H9 (cell line): ENCODE data around the gene DPH2. TPM values are rescaled to one million over a fixed set of nuclear protein-coding genes. Genes with fewer than 3 reads are reported as not detected.

Experiments used
- DNase-seq: peaks from one replicate; pipeline ENCODE4 v3.0.0-alpha.2; 2017
- H2AFZ ChIP-seq: one replicate; pipeline ENCODE4 v1.6.1; 2013; ENCODE audit warnings: mild to moderate bottlenecking, low read length, control low read depth, moderate library complexity
- H2AK5ac ChIP-seq: 2 replicates; pipeline ENCODE4 v1.6.1; 2013; ENCODE audit warnings: low read length, control low read depth, mixed read lengths; ENCODE audit not compliant: insufficient read length
- H2BK120ac ChIP-seq: one replicate; pipeline ENCODE4 v1.6.1; 2013; ENCODE audit warnings: low read depth, mild to moderate bottlenecking, low read length, control low read depth, inconsistent platforms; ENCODE audit not compliant: poor library complexity, severe bottlenecking
- H2BK12ac ChIP-seq: 2 replicates; pipeline ENCODE4 v1.6.1; 2013; ENCODE audit warnings: low read length, control low read depth, mixed read lengths, low read depth; ENCODE audit not compliant: insufficient read length
- H2BK15ac ChIP-seq: 2 replicates; pipeline ENCODE4 v1.6.1; 2013; ENCODE audit warnings: low read depth, low read length, control low read depth
- H2BK20ac ChIP-seq: one replicate; pipeline ENCODE4 v1.6.1; 2013; ENCODE audit warnings: low read depth, mild to moderate bottlenecking, low read length, control low read depth, inconsistent platforms; ENCODE audit not compliant: poor library complexity, severe bottlenecking
- H2BK5ac ChIP-seq: 2 replicates; pipeline ENCODE4 v1.6.1; 2013; ENCODE audit warnings: low read length, control low read depth, mixed read lengths; ENCODE audit not compliant: insufficient read length
- H3K14ac ChIP-seq: 2 replicates; pipeline ENCODE4 v1.6.1; 2013; ENCODE audit warnings: low read length, control low read depth; ENCODE audit not compliant: insufficient read depth
- H3K18ac ChIP-seq: 2 replicates; pipeline ENCODE4 v1.6.1; 2013; ENCODE audit warnings: low read depth, mild to moderate bottlenecking, mixed read lengths, low read length, control low read depth; ENCODE audit not compliant: insufficient read length
- H3K23ac ChIP-seq: 2 replicates; pipeline ENCODE4 v1.6.1; 2013; ENCODE audit warnings: low read length, control low read depth, mixed read lengths, low read depth; ENCODE audit not compliant: insufficient read length
- H3K23me2 ChIP-seq: 2 replicates; pipeline ENCODE4 v1.6.1; 2013; ENCODE audit warnings: low read depth, mild to moderate bottlenecking, mixed read lengths, low read length, control low read depth; ENCODE audit not compliant: insufficient read length, poor library complexity, severe bottlenecking
- H3K27ac ChIP-seq: 2 replicates; pipeline ENCODE4 v1.5.1; 2013; ENCODE audit warnings: low read length, control low read depth, mixed read lengths, low read depth; ENCODE audit not compliant: insufficient read length
- H3K27me3 ChIP-seq: 2 replicates; pipeline ENCODE4 v1.6.1; 2013; ENCODE audit warnings: low read length, control low read depth, inconsistent platforms; ENCODE audit not compliant: insufficient read depth
- H3K4ac ChIP-seq: 2 replicates; pipeline ENCODE4 v1.6.1; 2013; ENCODE audit warnings: low read depth, mild to moderate bottlenecking, control low read depth, inconsistent platforms, low read length, moderate library complexity
- H3K4me1 ChIP-seq: 2 replicates; pipeline ENCODE4 v1.6.1; 2013; ENCODE audit warnings: low read length, control low read depth, inconsistent platforms; ENCODE audit not compliant: insufficient read depth
- H3K4me2 ChIP-seq: 2 replicates; pipeline ENCODE4 v1.6.1; 2013; ENCODE audit warnings: low read length, control low read depth, mixed read lengths; ENCODE audit not compliant: insufficient read length, insufficient read depth
- H3K56ac ChIP-seq: 2 replicates; pipeline ENCODE4 v1.6.1; 2013; ENCODE audit warnings: low read depth, mild to moderate bottlenecking, mixed read lengths, low read length, control low read depth; ENCODE audit not compliant: insufficient read length
- H3K79me1 ChIP-seq: 2 replicates; pipeline ENCODE4 v1.6.1; 2013; ENCODE audit warnings: low read depth, mild to moderate bottlenecking, moderate library complexity, low read length, control low read depth, inconsistent platforms; ENCODE audit not compliant: insufficient read depth, poor library complexity, severe bottlenecking
- H3K79me2 ChIP-seq: 2 replicates; pipeline ENCODE4 v1.6.1; 2013; ENCODE audit warnings: low read length, control low read depth, inconsistent platforms; ENCODE audit not compliant: insufficient read depth
- H3K9ac ChIP-seq: 2 replicates; pipeline ENCODE4 v1.6.1; 2013; ENCODE audit warnings: low read length, control low read depth, mixed read lengths; ENCODE audit not compliant: insufficient read length; ENCODE audit errors: extremely low read depth
- H3K9me3 ChIP-seq: one replicate; pipeline ENCODE4 v1.6.1; 2013; ENCODE audit warnings: low read depth, low read length, inconsistent platforms; ENCODE audit not compliant: control insufficient read depth
- H3T11ph ChIP-seq: one replicate; pipeline ENCODE4 v1.6.1; 2013; ENCODE audit warnings: mild to moderate bottlenecking, low read length, control low read depth, inconsistent platforms
- H4K20me1 ChIP-seq: one replicate; pipeline ENCODE4 v1.6.1; 2013; ENCODE audit not compliant: control insufficient read depth, insufficient read length, insufficient read depth
- H4K5ac ChIP-seq: 2 replicates; pipeline ENCODE4 v1.6.1; 2013; ENCODE audit warnings: low read depth, mild to moderate bottlenecking, mixed read lengths, low read length, control low read depth; ENCODE audit not compliant: insufficient read length
- H4K8ac ChIP-seq: replicated peaks from 2 replicates; pipeline ENCODE4 v1.6.1; 2013; ENCODE audit warnings: low read length, control low read depth, mixed read lengths, low read depth; ENCODE audit not compliant: insufficient read length
- H4K91ac ChIP-seq: 2 replicates; pipeline ENCODE4 v1.6.1; 2013; ENCODE audit warnings: low read depth, mild to moderate bottlenecking, moderate library complexity, mixed read lengths, low read length, control low read depth; ENCODE audit not compliant: insufficient read length
- H3K27ac Mint-ChIP-seq, 3 experiments: 2 replicates in 2 of 3; 3 replicates in 1 of 3; pipeline ENCODE4 v1.8.0; 2020 to 2021; ENCODE audit warnings: mixed read lengths in 3 of 3, mild to moderate bottlenecking in 1 of 3, moderate library complexity in 1 of 3
- H3K27me3 Mint-ChIP-seq: 2 replicates; pipeline ENCODE4 v1.8.0; 2021; ENCODE audit warnings: low read depth, mild to moderate bottlenecking, moderate library complexity, mixed read lengths
- H3K36me3 Mint-ChIP-seq, 3 experiments: 2 replicates in 2 of 3; 3 replicates in 1 of 3; pipeline ENCODE4 v1.8.0; 2020 to 2021; ENCODE audit warnings: low read depth in 3 of 3, mixed read lengths in 3 of 3; ENCODE audit not compliant: insufficient read depth in 1 of 3
- H3K4me1 Mint-ChIP-seq, 2 experiments: 2 replicates each; pipeline ENCODE4 v1.8.0; 2020; ENCODE audit warnings: mixed read lengths in 2 of 2
- H3K4me3 Mint-ChIP-seq, 2 experiments: 2 replicates in 1 of 2; 3 replicates in 1 of 2; pipeline ENCODE4 v1.8.0; 2020 to 2021; ENCODE audit warnings: mild to moderate bottlenecking in 2 of 2, mixed read lengths in 2 of 2, moderate library complexity in 1 of 2
- H3K9me3 Mint-ChIP-seq, 2 experiments: 2 replicates in 1 of 2; 3 replicates in 1 of 2; pipeline ENCODE4 v1.8.0; 2020; ENCODE audit warnings: mild to moderate bottlenecking in 2 of 2, mixed read lengths in 2 of 2, moderate library complexity in 1 of 2
- WGBS: extraction: QIAGEN DNeasy Blood & Tissue Kit; methylation state at CpG from one replicate; pipeline ENCODE4 v1.1.7; 2013; ENCODE audit warnings: missing lambda C conversion rate, low lambda C conversion rate, mixed read lengths; ENCODE audit not compliant: insufficient read length; ENCODE audit errors: extremely low coverage; 5-methylcytosine and 5-hydroxymethylcytosine counted together
- total RNA-seq: library from RNA; stranded (reverse); gene quantifications from 2 replicates; pipeline ENCODE4 v1.2.1, GENCODE V29; 2021
- TF ChIP-seq, protein P1 (sequence below): fragments of 200-600 bp; sonication (generic); conservative IDR thresholded peaks from 3 replicates; pipeline ENCODE4 v1.8.0; 2021; ENCODE audit warnings: antibody characterized with exemption, mild to moderate bottlenecking

DPH2 gene
- total RNA-seq, 1 experiment from 2014 or later: 74.4 TPM

DNA sequence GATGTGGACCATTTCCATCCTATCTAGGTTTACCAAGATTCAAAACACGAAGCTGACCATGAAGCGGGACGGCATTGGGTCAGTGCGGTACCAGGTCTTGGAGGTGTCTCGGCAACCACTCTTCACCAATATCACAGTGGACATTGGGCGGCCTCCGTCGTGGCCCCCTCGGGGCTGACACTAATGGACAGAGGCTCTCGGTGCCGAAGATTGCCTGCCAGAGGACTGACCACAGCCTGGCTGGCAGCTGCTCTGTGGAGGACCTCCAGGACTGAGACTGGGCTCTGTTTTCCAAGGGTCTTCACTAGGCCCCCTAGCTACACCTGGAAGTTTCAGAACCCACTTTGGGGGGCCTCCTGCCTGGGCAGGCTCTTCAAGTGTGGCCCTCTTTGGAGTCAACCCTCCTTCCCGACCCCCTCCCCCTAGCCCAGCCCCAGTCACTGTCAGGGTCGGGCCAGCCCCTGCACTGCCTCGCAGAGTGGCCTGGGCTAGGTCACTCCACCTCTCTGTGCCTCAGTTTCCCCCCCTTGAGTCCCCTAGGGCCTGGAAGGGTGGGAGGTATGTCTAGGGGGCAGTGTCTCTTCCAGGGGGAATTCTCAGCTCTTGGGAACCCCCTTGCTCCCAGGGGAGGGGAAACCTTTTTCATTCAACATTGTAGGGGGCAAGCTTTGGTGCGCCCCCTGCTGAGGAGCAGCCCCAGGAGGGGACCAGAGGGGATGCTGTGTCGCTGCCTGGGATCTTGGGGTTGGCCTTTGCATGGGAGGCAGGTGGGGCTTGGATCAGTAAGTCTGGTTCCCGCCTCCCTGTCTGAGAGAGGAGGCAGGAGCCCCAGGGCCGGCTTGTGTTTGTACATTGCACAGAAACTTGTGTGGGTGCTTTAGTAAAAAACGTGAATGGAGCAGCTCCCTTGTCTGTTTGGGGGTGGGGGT lies 20.7 kb downstream of the DPH2 start:
- no peak for DNase-seq
- H3K27me3 ChIP-seq: no peaks in the 10 kb centered on the region
- H2BK12ac ChIP-seq: no peak overlapping the region
- H3K14ac ChIP-seq: 0 out of 2 replicates have a peak overlapping the region, but pooled peaks have one; percentile 18
- H4K20me1 ChIP-seq: no peaks in the 10 kb centered on the region
- peak overlapping the region; percentile 34 for H3K9ac ChIP-seq
- peaks cover 10% of the 10 kb centered on the region for H3K23me2 ChIP-seq
- H3K56ac ChIP-seq: no peak overlapping the region
- H2BK5ac ChIP-seq: no peak overlapping the region
- H3K79me1 ChIP-seq: no peaks in the 10 kb centered on the region
- H3K27ac ChIP-seq: no peak overlapping the region
- H4K5ac ChIP-seq: no peak overlapping the region
- Mint-ChIP-seq H3K36me3 (peaks cover 4 to 17% (median 16%) of the 10 kb centered on the region in 3 experiments; a peak in 6 of 7 replicates), H3K27ac (peak overlapping the region in 1 of 3 experiments; percentile 61; a peak in 1 of 7 replicates), H3K4me1 (peaks cover 16 to 23% of the 10 kb centered on the region in 2 experiments), H3K9me3 (no peaks in the 10 kb centered on the region), H3K27me3 (peaks cover 6% of the 10 kb centered on the region), H3K4me3 (peak overlapping the region; percentile 81 to 93)
- H2AK5ac ChIP-seq: no peak overlapping the region
- H4K8ac ChIP-seq: no peak overlapping the region
- H3K79me2 ChIP-seq: no peaks in the 10 kb centered on the region
- no peak overlapping the region for H2AFZ ChIP-seq
- H3K9me3 ChIP-seq: no peaks in the 10 kb centered on the region
- no peak overlapping the region for H3K4ac ChIP-seq
- no peak overlapping the region for H3T11ph ChIP-seq
- no CpG with 5 or more reads among the region's 19 CpGs for WGBS
- no peaks in the 10 kb centered on the region for H3K4me1 ChIP-seq
- no peak overlapping the region for H2BK120ac ChIP-seq
- H4K91ac ChIP-seq: no peak overlapping the region
- peak overlapping the region; percentile 80 for H3K4me2 ChIP-seq
- H3K23ac ChIP-seq: no peak overlapping the region
- H2BK15ac ChIP-seq: no peak overlapping the region
- H2BK20ac ChIP-seq: no peak overlapping the region
- no peak overlapping the region for H3K18ac ChIP-seq
- TF ChIP-seq, protein P1, sequence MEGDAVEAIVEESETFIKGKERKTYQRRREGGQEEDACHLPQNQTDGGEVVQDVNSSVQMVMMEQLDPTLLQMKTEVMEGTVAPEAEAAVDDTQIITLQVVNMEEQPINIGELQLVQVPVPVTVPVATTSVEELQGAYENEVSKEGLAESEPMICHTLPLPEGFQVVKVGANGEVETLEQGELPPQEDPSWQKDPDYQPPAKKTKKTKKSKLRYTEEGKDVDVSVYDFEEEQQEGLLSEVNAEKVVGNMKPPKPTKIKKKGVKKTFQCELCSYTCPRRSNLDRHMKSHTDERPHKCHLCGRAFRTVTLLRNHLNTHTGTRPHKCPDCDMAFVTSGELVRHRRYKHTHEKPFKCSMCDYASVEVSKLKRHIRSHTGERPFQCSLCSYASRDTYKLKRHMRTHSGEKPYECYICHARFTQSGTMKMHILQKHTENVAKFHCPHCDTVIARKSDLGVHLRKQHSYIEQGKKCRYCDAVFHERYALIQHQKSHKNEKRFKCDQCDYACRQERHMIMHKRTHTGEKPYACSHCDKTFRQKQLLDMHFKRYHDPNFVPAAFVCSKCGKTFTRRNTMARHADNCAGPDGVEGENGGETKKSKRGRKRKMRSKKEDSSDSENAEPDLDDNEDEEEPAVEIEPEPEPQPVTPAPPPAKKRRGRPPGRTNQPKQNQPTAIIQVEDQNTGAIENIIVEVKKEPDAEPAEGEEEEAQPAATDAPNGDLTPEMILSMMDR: no peak
